ENCODE results near the gene EDEM2.
"Not testable (repeated sequence)": the region's sequence is repeated elsewhere in the genome, so short reads cannot be mapped to it uniquely, and the experiment has no call there.

- not testable (repeated sequence) for TF ChIP-seq CTCF (IDR thresholded peaks at IDR 0.05; ENCODE audit: low read length); EZH2 (optimal IDR thresholded peaks at IDR 0.05; ENCODE audit: low read depth, low read length); EZH2phosphoT487 (IDR thresholded peaks at IDR 0.05; ENCODE audit: low read length)
These were observed 42.1 kb upstream of the EDEM2 start for GRCh38 chr20:35189223-35189622.
